GM19467 (cell line): ENCODE data around the gene HAND1.

Experiments
- ATAC-seq: cut with Tn5 transposase; IDR thresholded peaks from one replicate; pipeline ENCODE4 v1.9.1; 2021; ENCODE audit warnings: mild to moderate bottlenecking, moderate library complexity; ENCODE audit not compliant: unreplicated experiment

Gene HAND1

DNA sequence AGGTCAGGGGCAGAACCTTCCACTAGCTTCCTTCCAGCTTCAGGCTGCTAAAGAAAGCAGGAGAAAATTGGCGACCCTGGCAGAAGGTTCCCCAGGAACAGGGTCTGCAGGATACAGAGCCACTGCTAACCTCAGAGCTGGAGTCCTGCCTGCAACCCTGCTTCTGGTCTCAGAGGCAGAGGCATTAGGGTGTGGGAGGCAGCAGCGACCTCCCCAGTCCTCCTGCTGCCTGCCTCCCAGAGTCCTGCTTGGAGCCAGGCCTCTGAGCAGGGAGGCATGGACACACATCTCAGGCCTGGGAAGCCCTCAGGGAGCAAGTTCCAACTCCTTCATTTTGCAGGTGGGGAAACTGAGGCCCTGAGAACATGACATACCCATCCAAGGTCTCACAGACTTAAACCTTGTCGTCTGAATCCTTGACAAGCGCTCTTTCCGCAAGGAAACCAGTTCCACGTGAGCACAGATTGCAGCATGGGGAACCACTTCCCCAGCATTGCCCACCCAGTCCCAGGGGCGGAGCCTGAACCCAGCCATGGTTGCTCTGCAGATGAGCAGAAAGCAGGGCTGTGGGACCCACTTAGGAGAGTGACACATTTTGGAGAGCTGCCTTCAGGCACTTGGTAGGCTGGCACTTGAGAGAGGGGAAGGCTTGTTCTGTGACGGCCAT, 28.2 kb upstream of the HAND1 start:
- ATAC-seq, result no peak

- no peak for ATAC-seq
Observed at GRCh38 chr5:154505567-154505966, 27.5 kb upstream of the HAND1 start.

GRCh38 chr5:154503698-154504039, 25.6 kb upstream of the HAND1 start:
- ATAC-seq, result no peak

GRCh38 chr5:154502180-154502579, 24.2 kb upstream of the HAND1 start:
- no peak for ATAC-seq

GRCh38 chr5:154501566-154501965, 23.5 kb upstream of the HAND1 start:
- ATAC-seq, result no peak

DNA sequence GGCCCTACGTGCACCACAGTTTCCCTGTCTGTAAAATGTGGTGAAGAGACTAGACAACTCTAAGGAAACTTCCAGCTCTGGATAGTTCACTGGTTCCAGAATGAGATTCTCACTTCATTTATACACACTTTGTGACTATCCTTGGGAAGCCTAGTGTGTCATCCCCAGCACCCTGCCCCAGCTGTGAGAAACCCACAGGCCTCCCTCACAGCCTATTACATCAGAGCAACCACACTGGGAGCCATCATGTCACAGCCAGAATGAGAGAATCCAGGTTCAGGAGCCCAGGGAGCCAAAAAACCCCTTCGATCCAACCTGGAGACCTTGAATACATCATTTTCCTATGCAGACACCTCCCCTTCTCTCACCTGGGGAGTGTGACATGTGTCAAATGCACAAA, 21.0 kb upstream of the HAND1 start:
- ATAC-seq, result no peak

- no peak for ATAC-seq
Observed at GRCh38 chr5:154498591-154498990, 20.6 kb upstream of the HAND1 start.

DNA sequence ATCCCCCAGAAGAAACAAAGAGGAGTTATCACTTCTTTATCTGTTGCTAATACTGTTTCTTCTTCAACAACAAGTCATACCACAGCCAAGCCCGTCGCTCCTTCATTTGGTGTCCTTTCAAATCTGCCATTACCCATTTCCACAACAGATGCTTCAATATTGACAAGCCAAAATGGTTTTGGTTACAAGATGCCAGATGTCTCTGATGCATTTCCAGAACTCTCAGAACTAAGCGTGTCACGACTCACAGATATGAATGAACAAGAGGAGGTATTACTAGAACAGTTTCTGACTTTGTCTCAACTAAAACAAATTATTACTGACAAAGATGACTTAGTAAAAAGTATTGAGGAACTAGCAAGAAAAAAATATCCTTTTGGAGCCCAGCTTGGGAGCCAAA, 16.0 kb upstream of the HAND1 start:
- no peak for ATAC-seq

DNA sequence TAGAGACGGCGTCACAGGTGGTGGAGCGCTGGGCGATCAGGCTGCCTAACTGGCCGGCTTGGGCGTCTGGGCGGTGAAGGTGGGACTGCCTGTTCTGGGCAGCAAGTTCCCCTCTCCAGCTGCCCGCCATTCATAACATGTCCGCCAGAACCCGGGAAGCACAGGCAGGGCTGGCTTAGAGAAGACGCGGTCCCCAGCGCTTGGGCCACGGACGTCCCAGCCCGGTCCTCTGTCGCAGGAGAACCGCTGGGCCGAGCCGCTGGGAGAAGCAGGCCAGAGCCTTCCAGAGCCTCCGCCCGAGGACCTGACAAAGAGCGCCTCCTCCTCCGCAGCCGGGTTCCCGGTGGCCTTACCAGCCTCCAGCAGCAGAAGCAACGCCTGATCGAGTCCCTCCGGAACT, 15.2 kb upstream of the HAND1 start:
- no peak for ATAC-seq

DNA sequence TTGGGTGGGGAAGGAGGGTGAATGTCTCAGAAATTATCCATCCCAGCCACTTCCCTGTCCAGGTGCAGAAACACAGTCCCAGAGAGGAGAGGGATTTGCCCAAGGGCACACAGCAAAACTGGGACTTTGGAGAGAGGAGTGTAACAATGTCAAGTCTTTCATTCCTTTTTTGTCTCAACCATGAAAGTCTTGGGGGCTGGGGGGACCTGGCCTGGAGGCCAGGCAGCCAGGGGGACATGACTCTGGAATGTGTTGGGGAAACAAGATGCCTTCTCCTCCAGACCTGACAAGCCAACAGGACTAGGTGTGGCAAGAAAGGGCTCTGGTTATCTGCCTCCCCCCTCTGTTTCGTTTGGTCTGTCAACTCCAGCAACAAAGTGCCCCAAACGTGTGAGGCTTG, 13.9 kb upstream of the HAND1 start:
- no peak for ATAC-seq

- peak; percentile 89 for ATAC-seq
Observed at GRCh38 chr5:154487541-154487940, 9.5 kb upstream of the HAND1 start.

DNA sequence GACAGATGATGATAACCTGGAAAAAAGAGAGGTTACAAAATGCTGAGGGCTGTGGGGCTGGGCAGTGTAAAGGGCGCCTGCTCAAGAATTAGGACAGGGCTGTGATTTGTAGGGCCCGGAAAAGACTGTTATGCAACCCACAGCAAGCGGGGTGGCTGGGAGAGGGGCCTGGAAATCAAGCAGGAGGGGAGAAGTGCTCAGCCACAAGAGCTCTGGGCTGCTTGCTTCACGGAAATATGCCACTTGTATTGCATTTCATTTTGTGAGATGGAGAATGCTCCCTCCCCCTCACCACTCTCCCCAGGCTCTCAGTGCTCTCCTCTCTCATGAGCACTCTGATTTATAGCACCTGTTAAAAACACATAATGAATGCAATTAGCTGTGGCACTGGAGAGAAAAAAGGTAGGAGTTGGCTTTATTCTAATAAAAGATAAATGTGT, 8.4 kb upstream of the HAND1 start:
- no peak for ATAC-seq

- ATAC-seq, result no peak
Observed at GRCh38 chr5:154485850-154486426, 7.9 kb upstream of the HAND1 start.

DNA sequence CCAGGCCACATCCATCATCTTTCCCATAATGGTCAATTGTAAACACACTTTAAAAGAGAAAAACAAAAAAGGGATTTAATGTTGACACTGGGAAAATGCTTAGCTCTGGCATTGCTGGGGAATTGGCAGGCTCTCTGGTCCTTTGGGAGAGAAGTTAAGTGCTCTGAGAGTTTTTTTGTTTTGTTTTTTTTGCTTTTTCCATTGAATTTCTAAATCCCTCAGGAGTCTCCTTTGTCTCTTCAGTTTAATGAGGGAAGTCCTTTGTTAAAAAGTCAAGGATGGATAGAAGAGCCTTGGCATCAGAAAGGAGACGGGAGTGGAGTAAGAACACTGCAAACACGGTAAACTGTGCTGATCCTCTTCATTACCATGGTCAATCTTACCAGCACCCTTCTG, 7.1 kb upstream of the HAND1 start:
- no peak for ATAC-seq

GRCh38 chr5:154484393-154485095, 6.5 kb upstream of the HAND1 start:
- ATAC-seq, result no peak

DNA sequence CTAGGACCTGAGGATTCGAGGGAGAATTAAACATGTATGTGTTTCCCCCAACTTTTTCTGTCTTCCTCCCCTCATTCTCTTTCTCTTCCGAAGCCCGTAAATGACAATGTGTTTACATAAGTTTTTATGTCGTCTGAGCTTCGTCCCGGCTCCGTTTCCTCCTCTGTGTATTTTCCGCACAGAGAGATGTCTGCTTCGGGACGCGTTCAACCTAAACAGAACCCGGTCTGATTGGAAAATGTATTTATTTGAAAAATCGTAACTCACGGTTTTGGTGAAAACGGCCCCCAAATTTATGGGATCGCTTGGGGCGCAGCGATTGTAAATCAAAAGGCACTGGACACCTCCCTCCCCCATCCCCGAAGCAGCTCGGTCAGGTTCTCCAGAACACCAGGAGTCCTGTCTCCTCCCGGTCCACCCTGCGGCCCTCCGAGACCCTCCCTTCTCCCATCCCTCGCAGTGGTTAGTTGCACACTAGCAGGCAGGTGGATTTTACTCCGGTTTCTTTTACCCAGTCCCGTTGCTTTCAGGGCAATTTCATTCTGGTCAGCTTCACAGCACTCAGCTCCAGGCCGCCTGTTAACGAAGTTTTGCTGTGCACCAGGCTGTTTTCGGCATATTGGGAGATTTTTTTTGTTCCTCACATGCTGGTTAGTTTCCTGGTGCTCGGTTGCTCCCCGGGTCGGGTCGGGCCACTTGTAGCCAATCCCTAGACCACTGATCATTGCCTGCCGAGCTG, 5.8 kb upstream of the HAND1 start:
- ATAC-seq, result no peak

GRCh38 chr5:154482528-154483449, 4.8 kb upstream of the HAND1 start:
- no peak for ATAC-seq

DNA sequence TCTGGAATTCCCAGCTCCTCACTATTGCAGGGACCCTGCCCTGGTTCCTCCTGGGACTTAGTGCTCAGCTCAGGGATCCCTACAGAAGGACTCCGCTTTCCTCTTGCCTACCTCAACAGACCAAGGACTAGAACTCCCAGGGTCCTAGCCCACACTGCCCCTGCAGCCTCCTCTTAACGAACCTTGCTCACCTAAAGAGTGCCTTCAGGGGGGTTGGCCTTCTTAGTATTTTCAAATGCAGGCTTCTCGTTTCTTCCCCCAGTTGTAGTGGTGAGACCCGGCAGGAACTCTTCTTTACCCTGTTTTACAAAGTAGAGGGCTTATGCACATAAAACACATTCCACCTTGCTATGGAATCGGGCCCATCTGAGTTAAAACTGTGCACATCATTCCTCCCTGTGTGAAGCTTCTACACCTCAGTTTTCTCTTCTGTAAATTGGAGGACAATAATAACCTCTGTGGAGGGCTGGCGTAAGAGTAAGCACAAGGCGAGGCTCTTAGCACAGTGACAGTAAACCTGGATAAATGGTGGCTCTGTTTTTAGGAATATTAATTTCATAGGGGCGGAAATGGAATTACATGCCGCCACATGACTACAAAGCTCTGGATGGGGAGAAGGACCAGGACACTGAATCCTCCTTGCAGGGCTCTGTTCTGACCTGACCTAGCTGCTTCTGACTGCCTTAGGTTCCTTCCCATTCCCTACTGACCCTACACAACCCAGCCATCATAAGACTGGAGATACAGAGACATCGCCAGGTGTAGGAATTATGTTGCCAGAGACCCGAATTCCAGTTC, 3.8 kb upstream of the HAND1 start:
- no peak for ATAC-seq

DNA sequence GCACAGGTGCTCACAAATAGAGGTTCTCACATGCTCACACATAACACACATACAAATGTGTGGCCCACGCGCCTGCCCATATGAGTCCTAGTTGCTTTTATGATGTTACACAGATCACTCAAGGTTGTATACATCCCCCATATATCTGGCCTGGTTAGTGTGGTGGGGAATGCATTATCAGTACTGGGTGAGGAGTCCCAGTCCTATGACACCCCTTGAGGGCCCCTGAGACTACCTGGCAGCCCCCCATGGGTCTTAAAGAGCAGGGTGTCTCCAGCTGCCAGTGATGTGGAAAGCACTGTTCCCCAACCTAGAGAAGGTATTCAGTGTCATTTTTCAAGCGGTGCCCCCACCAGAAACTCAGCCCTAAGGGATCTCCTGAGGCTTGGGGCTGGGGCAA, 2.8 kb upstream of the HAND1 start:
- no peak for ATAC-seq
